HG03354 (cell line): ENCODE results near the gene ARL13A.
"Not testable (repeated sequence)": the region's sequence is repeated elsewhere in the genome, so short reads cannot be mapped to it uniquely, and the experiment has no call there.

ENCODE experiments used
- ATAC-seq: cut with Tn5 transposase; IDR thresholded peaks from one replicate; pipeline ENCODE4 v1.9.1; 2021; ENCODE audit warnings: mild to moderate bottlenecking; ENCODE audit not compliant: unreplicated experiment, poor library complexity, severe bottlenecking

Gene ARL13A

GRCh38 chrX:100981498-100981845, 12.0 kb downstream of the ARL13A start:
- ATAC-seq: not testable (repeated sequence)

GRCh38 chrX:100984818-100985217, 15.3 kb downstream of the ARL13A start:
- no peak for ATAC-seq

- ATAC-seq: no peak
These were observed 20.6 kb downstream of the ARL13A start for GRCh38 chrX:100990139-100990538.

- ATAC-seq: peak; percentile 83
These were observed 25.1 kb downstream of the ARL13A start for GRCh38 chrX:100994352-100995281.

DNA sequence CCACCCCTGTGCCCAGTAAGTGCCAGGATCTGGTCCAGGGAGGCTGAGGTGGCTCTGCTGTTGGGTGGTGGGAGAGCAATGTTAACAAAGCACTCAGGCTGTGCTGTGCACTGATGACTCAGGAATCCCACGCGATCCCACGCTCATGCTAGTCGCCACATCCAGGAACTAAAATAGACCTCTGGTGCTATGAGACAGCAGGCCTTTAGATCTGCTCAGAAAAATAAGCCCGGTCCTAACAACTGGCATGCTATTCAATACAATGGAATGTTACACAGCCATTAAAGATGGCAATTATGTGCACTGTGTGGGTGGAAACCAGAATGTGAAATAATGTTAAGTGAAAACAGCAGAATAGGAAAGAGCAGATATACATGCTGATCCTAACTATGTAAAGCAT, 26.0 kb downstream of the ARL13A start:
- ATAC-seq: no peak

- ATAC-seq: no peak
These were observed 29.9 kb downstream of the ARL13A start for GRCh38 chrX:100999451-100999850.

GRCh38 chrX:101009090-101009489, 39.6 kb downstream of the ARL13A start:
- no peak for ATAC-seq

GRCh38 chrX:101012031-101012430, 42.5 kb downstream of the ARL13A start:
- ATAC-seq: not testable (repeated sequence)

DNA sequence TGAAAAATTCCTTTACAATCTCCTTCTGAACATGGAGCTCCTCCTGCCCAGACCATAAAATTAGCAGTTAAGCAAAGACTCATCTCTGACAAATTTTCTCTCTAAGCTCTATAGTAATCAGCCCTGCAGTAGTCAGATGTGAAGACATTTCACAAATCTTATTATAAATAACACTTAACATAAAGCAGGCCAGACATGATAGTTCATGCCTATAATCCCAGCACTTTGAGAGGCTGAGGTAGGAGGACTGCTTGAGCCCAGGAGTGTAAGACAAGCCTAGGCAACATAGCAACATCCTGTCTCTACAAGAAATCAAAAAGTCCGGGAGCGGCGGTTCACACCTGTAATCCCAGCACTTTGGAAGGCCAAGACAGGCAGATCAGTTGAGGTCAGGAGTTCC, 52.5 kb downstream of the ARL13A start:
- no peak for ATAC-seq

DNA sequence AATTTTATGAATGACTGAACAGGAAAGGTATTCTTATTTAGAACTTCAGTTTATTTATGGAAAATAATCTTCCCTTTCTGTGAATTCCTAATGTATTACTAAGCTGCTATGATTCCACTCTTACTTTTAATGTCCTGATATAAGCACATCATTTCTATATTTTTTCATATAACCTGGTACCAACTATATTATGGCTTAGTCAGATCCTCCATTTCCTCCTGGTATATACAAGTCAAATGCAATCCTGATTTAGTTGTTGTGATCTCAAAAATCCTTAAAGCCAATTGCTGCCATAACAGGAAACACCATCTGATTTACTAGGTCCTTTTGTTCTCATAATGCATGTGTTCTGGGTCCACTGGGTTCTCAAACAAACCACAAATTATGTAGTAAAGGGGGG, 55.6 kb downstream of the ARL13A start:
- ATAC-seq: no peak

- no peak for ATAC-seq
These were observed 59.1 kb downstream of the ARL13A start for GRCh38 chrX:101028562-101028961.

DNA sequence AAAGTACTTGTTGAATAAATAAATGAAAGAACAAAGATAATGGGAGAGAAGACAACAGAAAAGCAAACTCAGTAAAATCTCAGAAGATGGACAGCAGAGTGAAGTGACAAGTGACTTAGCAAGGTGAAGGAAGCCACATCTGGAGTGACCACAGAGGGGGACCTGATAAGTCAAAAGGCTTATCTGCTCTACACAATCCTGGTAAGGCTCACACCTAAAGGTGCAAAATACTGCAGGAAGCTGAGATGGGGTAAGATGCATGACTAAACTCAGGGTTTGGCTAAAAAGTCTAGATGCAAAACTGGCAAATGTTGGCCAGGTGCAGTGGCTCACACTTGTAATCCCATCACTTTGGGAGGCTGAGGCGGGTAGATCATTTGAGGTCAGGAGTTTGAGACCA, 60.2 kb downstream of the ARL13A start:
- no peak for ATAC-seq

DNA sequence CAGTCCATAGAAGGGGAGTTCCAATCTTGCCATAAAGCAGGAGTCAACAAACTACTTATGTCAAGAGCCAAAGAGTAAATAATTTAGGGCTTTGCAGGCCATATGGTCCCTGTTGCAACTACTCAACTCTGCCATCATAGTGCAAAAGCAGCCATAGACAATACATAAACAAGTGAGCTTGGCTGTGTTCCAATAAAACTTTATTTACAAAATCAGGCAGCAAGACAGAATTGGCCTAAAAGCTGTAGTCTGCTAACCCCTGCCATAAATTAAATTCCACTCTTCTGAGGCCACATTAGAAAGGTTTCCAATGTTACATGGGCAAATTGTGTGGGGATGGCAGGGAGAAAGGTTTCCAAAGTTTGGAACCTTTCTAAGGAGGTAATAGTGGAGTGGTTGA, 67.7 kb downstream of the ARL13A start:
- no peak for ATAC-seq

GRCh38 chrX:101040197-101040596, 70.7 kb downstream of the ARL13A start:
- no peak for ATAC-seq
